WTC11 (cell line): ENCODE measurements around the gene FOXA3. TPM values are rescaled to one million over a fixed set of nuclear protein-coding genes. Genes with fewer than 3 reads are reported as not detected.

Experiments used
- AR ChIP-seq: fragments of 250-450 bp; sonication (Bioruptor Pico); IDR thresholded peaks from 2 replicates; pipeline ENCODE4 v1.9.0; 2021; ENCODE audit warnings: mild to moderate bottlenecking
- ATF1 ChIP-seq: sonication (generic); formaldehyde crosslinking; IDR thresholded peaks from 2 replicates; pipeline ENCODE4 v1.8.1; 2023; ENCODE audit warnings: mild to moderate bottlenecking, moderate library complexity, missing genetic modification reagents
- ESRRA ChIP-seq: sonication (generic); formaldehyde crosslinking; IDR thresholded peaks from 2 replicates; pipeline ENCODE4 v1.8.1; 2022; ENCODE audit warnings: mild to moderate bottlenecking, missing genetic modification reagents, borderline replicate concordance
- FOXK1 ChIP-seq: sonication (generic); formaldehyde crosslinking; IDR thresholded peaks from 2 replicates; pipeline ENCODE4 v1.8.0; 2022; ENCODE audit warnings: mild to moderate bottlenecking, moderate library complexity, missing genetic modification reagents
- FOXP1 ChIP-seq: sonication (generic); formaldehyde crosslinking; IDR thresholded peaks from 2 replicates; pipeline ENCODE4 v1.8.0; 2022; ENCODE audit warnings: missing genetic modification reagents, mild to moderate bottlenecking, moderate library complexity, borderline replicate concordance
- FOXP4 ChIP-seq: sonication (generic); formaldehyde crosslinking; IDR thresholded peaks from 2 replicates; pipeline ENCODE4 v1.8.0; 2022; ENCODE audit warnings: mild to moderate bottlenecking, missing genetic modification reagents
- KAT7 ChIP-seq: sonication (generic); formaldehyde crosslinking; IDR thresholded peaks from 2 replicates; pipeline ENCODE4 v1.8.1; 2023; ENCODE audit warnings: missing genetic modification reagents, mild to moderate bottlenecking, borderline replicate concordance
- MXD4 ChIP-seq: fragments of 250-450 bp; sonication (Bioruptor Pico); IDR thresholded peaks from 2 replicates; pipeline ENCODE4 v1.8.0; 2021; ENCODE audit warnings: mild to moderate bottlenecking, moderate library complexity, borderline replicate concordance
- NFATC4 ChIP-seq: fragments of 250-450 bp; sonication (Bioruptor Pico); IDR thresholded peaks from 2 replicates; pipeline ENCODE4 v1.9.0; 2021; ENCODE audit warnings: mild to moderate bottlenecking
- NFYB ChIP-seq: sonication (generic); formaldehyde crosslinking; conservative IDR thresholded peaks from 2 replicates; pipeline ENCODE4 v1.8.0; 2022; ENCODE audit warnings: low read depth, missing genetic modification reagents
- NR2C2 ChIP-seq: sonication (generic); formaldehyde crosslinking; IDR thresholded peaks from 2 replicates; pipeline ENCODE4 v1.8.0; 2022; ENCODE audit warnings: mild to moderate bottlenecking, missing genetic modification reagents
- PRDM15 ChIP-seq: sonication (generic); formaldehyde crosslinking; IDR thresholded peaks from 2 replicates; pipeline ENCODE4 v1.8.0; 2022; ENCODE audit warnings: missing genetic modification reagents
- RORB ChIP-seq: fragments of 250-450 bp; sonication (Bioruptor Pico); IDR thresholded peaks from 2 replicates; pipeline ENCODE4 v1.9.0; 2021; ENCODE audit warnings: mild to moderate bottlenecking
- SOX15 ChIP-seq: fragments of 250-450 bp; sonication (Bioruptor Pico); IDR thresholded peaks from 2 replicates; pipeline ENCODE4 v1.9.0; 2021; ENCODE audit warnings: mild to moderate bottlenecking
- STAT6 ChIP-seq: sonication (generic); formaldehyde crosslinking; conservative IDR thresholded peaks from 2 replicates; pipeline ENCODE4 v1.8.1; 2023; ENCODE audit warnings: mild to moderate bottlenecking, low read depth, missing genetic modification reagents, moderate library complexity
- TCF7 ChIP-seq: sonication (generic); formaldehyde crosslinking; IDR thresholded peaks from 2 replicates; pipeline ENCODE4 v1.8.0; 2022; ENCODE audit warnings: mild to moderate bottlenecking, low read depth, missing genetic modification reagents, moderate library complexity
- TP53 ChIP-seq: sonication (generic); formaldehyde crosslinking; IDR thresholded peaks from 2 replicates; pipeline ENCODE4 v1.8.1; 2023; ENCODE audit warnings: mild to moderate bottlenecking, missing genetic modification reagents
- ZBTB21 ChIP-seq: sonication (generic); formaldehyde crosslinking; IDR thresholded peaks from 2 replicates; pipeline ENCODE4 v1.8.1; 2023; ENCODE audit warnings: mild to moderate bottlenecking, missing genetic modification reagents, borderline replicate concordance
- ZBTB43 ChIP-seq: sonication (generic); formaldehyde crosslinking; IDR thresholded peaks from 2 replicates; pipeline ENCODE4 v1.8.1; 2023; ENCODE audit warnings: mild to moderate bottlenecking, missing genetic modification reagents
- ZNF121 ChIP-seq: sonication (generic); formaldehyde crosslinking; IDR thresholded peaks from 2 replicates; pipeline ENCODE4 v1.8.0; 2023; ENCODE audit warnings: missing genetic modification reagents
- ZNF263 ChIP-seq: sonication (generic); formaldehyde crosslinking; IDR thresholded peaks from 2 replicates; pipeline ENCODE4 v1.8.1; 2022; ENCODE audit warnings: low read depth, mild to moderate bottlenecking, moderate library complexity, missing genetic modification reagents
- ZNF416 ChIP-seq: fragments of 250-450 bp; sonication (Bioruptor Pico); IDR thresholded peaks from 2 replicates; pipeline ENCODE4 v1.9.0; 2021; ENCODE audit warnings: mild to moderate bottlenecking, inconsistent platforms
- total RNA-seq: library from RNA; stranded (reverse); gene quantifications from 3 replicates; pipeline ENCODE4 v1.2.3, GENCODE V29; 2021
- TF ChIP-seq, protein P1 (sequence below): sonication (generic); formaldehyde crosslinking; IDR thresholded peaks from 2 replicates; pipeline ENCODE4 v1.8.0; 2022; ENCODE audit warnings: mild to moderate bottlenecking, missing genetic modification reagents
- TF ChIP-seq, protein P2 (sequence below): fragments of 250-450 bp; sonication (Bioruptor Pico); IDR thresholded peaks from 2 replicates; pipeline ENCODE4 v1.8.0; 2021; ENCODE audit warnings: mild to moderate bottlenecking
- TF ChIP-seq, protein P3 (sequence below): sonication (generic); formaldehyde crosslinking; conservative IDR thresholded peaks from 2 replicates; pipeline ENCODE4 v1.8.1; 2022; ENCODE audit warnings: mild to moderate bottlenecking, missing genetic modification reagents

FOXA3 gene
- total RNA-seq, 1 experiment from 2014 or later = 20.7 TPM

DNA sequence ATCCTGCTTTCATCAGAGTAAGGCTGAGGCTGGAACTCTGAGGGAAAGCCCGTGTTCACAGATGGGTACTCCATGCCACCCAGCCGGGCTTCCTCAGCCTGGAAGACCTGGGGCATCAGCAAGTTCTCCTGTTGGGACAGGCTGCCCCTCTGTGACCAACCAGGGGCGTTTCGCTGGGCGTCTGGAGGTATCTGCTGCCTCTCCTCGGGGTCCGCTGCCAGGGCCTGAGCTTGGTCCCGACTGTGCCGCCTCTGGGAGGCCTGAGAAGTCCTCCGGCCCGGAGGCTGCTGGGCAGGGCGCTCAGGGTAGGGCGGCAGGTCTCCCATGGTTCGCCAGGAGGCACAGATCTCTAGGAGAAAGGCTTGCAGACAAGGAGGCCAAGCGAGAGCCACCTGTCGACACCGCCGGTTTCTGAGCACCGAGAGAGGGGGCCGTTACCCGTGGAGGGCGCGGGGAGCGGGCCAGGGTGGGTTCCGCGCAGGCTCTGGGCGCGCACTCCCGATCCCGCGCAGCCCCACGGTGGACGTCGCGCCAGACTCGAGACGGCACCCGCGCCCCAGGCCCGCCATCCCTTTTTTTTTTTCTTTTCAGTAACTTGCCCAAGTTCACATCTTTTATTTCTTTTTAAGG is 49.2 kb upstream of the FOXA3 start, which contains the start of gene RSPH6A (continued):
- TF ChIP-seq PRDM15 (no peak), NFATC4 (CRISPR knock-in tag) (no peak), KAT7 (CRISPR knock-in tag) (no peak), RORB (no peak), FOXK1 (CRISPR knock-in tag) (peak; percentile 30; the same call in 1 of the 2 replicates), STAT6 (0 out of 2 replicates have a peak, but pooled peaks have one; percentile 57), FOXP1 (peak; percentile 72; the same call in 1 of the 2 replicates), FOXP4 (CRISPR knock-in tag) (no peak), NR2C2 (CRISPR knock-in tag) (no peak), ATF1 (CRISPR knock-in tag) (no peak), NFYB (CRISPR knock-in tag) (0 out of 2 replicates have a peak, but pooled peaks have one; percentile 11), AR (no peak), SOX15 (CRISPR knock-in tag) (no peak), TP53 (0 out of 2 replicates have a peak, but pooled peaks have one; percentile 10), ZNF121 (CRISPR knock-in tag) (peak; percentile 76; the same call in 1 of the 2 replicates), ESRRA (0 out of 2 replicates have a peak, but pooled peaks have one; percentile 46), MXD4 (CRISPR knock-in tag) (no peak), ZBTB21 (no peak), TCF7 (CRISPR knock-in tag) (0 out of 2 replicates have a peak, but pooled peaks have one; percentile 41), ZNF263 (CRISPR knock-in tag) (no peak), ZBTB43 (0 out of 2 replicates have a peak, but pooled peaks have one; percentile 53), ZNF416 (CRISPR knock-in tag) (peak; percentile 79; the same call in 1 of the 2 replicates)
- TF ChIP-seq, protein P1, sequence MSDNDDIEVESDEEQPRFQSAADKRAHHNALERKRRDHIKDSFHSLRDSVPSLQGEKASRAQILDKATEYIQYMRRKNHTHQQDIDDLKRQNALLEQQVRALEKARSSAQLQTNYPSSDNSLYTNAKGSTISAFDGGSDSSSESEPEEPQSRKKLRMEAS (CRISPR knock-in tag) = 0 out of 2 replicates have a peak, but pooled peaks have one; percentile 8
- TF ChIP-seq, protein P2, sequence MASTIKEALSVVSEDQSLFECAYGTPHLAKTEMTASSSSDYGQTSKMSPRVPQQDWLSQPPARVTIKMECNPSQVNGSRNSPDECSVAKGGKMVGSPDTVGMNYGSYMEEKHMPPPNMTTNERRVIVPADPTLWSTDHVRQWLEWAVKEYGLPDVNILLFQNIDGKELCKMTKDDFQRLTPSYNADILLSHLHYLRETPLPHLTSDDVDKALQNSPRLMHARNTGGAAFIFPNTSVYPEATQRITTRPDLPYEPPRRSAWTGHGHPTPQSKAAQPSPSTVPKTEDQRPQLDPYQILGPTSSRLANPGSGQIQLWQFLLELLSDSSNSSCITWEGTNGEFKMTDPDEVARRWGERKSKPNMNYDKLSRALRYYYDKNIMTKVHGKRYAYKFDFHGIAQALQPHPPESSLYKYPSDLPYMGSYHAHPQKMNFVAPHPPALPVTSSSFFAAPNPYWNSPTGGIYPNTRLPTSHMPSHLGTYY = no peak
- TF ChIP-seq, protein P3, sequence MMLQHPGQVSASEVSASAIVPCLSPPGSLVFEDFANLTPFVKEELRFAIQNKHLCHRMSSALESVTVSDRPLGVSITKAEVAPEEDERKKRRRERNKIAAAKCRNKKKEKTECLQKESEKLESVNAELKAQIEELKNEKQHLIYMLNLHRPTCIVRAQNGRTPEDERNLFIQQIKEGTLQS (CRISPR knock-in tag) = no peak
